ENCODE measurements around the gene GAPT.
"Not testable (repeated sequence)": the region's sequence is repeated elsewhere in the genome, so short reads cannot be mapped to it uniquely, and the experiment has no call there.

GRCh38 chr5:58541935-58542334 lies 50.7 kb downstream of the GAPT start:
- not testable (repeated sequence) for TF ChIP-seq POLR2A, CTCF (IDR thresholded peaks at IDR 0.05)

Measured in heart left ventricle (tissue), 13 donors.